Neuron (in vitro differentiated cells): ENCODE data around the gene RUNX2.
A peak's percentile ranks its signal among the peaks of the same experiment; 100 is the strongest.
"Not testable (repeated sequence)": the region's sequence is repeated elsewhere in the genome, so short reads cannot be mapped to it uniquely, and the experiment has no call there.

Source experiments
- H2AFZ ChIP-seq: one replicate; pipeline ENCODE4 v1.6.1; 2013; ENCODE audit warnings: low read depth, mild to moderate bottlenecking, inconsistent platforms, low read length, moderate library complexity
- H3K27me3 ChIP-seq: one replicate; pipeline ENCODE4 v1.6.1; 2013; ENCODE audit warnings: low read length; ENCODE audit not compliant: insufficient read depth
- H3K36me3 ChIP-seq: one replicate; pipeline ENCODE4 v1.6.1; 2013; ENCODE audit warnings: low read length; ENCODE audit not compliant: insufficient read depth
- H3K4me1 ChIP-seq: one replicate; pipeline ENCODE4 v1.6.1; 2013; ENCODE audit warnings: low read length; ENCODE audit not compliant: insufficient read depth
- H3K4me3 ChIP-seq: 2 replicates; pipeline ENCODE4 v1.5.1; 2013; ENCODE audit warnings: mild to moderate bottlenecking, low read length, moderate library complexity
- H3K9me3 ChIP-seq: one replicate; pipeline ENCODE4 v1.6.1; 2013; ENCODE audit warnings: low read length

Gene RUNX2

DNA sequence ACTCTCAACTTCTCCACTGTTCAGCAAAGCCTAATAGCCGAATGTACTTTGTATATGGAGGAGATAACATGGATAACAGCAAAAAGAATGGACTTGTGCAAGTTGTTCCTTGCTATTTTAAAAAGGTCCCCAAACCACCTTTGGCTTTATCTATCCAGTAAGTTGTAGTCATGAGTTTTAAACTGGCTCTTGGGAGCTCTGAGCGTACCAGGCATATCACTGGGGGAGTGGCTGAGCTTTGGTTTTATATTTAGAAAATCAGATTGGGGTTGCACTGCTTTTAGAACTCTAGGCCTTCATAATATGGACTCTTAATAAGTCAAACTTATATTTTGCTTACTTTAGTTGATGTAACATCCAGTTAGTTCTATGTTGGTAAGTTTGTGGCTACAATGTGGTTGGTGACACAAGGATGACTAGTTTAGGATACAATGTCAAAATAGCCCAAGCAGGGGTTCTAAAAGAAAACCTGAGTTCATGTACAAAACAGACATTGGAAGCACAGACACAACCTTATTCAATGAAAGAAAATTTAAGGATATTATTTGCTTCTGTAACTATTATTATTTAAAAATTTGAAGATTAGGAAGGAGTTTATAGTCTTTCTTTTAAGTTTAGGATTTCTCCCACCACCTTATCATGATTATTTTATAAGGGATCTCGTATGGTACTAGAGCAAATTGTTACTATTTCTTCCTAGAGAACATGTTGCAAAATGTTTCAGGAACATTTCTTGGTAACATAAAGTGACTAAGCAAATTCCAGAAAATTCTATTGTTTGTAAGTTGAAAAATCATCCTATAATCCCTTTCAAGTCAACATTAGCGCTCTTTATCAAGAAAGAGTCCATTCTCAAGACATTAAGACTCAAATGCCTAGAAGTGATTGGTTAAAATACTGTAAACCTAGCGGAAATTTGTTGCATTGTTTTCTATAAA, 215.4 kb downstream of the RUNX2 start:
- Histone ChIP-seq H3K9me3 (no peaks in the 10 kb centered on the region), H2AFZ (no peak overlapping the region), H3K27me3 (no peaks in the 10 kb centered on the region), H3K36me3 (no peaks in the 10 kb centered on the region), H3K4me1 (peaks cover 3% of the 10 kb centered on the region), H3K4me3 (no peak overlapping the region)

DNA sequence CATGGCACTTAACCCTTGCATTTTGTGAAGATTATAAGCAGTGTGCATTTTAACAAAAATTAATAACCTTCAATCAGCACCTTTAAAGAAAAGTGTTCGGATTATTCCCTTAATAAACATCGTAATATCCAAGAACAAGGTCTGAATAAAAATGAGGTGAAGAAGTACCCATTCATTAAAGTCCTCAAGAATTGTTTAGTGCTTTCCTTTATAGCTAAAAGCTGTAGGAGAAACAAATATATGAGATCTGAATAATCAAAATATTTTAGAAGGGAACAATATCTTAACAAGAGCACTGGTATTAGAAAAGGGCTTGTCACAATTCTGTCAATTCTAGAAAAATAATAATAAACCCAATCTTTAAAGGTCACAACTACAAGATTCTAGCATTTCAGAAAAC, 217.3 kb downstream of the RUNX2 start:
- Histone ChIP-seq H3K9me3 (no peaks in the 10 kb centered on the region), H3K4me3 (no peak overlapping the region), H3K36me3 (no peaks in the 10 kb centered on the region), H3K4me1 (peaks cover 3% of the 10 kb centered on the region), H2AFZ (no peak overlapping the region), H3K27me3 (no peaks in the 10 kb centered on the region)

DNA sequence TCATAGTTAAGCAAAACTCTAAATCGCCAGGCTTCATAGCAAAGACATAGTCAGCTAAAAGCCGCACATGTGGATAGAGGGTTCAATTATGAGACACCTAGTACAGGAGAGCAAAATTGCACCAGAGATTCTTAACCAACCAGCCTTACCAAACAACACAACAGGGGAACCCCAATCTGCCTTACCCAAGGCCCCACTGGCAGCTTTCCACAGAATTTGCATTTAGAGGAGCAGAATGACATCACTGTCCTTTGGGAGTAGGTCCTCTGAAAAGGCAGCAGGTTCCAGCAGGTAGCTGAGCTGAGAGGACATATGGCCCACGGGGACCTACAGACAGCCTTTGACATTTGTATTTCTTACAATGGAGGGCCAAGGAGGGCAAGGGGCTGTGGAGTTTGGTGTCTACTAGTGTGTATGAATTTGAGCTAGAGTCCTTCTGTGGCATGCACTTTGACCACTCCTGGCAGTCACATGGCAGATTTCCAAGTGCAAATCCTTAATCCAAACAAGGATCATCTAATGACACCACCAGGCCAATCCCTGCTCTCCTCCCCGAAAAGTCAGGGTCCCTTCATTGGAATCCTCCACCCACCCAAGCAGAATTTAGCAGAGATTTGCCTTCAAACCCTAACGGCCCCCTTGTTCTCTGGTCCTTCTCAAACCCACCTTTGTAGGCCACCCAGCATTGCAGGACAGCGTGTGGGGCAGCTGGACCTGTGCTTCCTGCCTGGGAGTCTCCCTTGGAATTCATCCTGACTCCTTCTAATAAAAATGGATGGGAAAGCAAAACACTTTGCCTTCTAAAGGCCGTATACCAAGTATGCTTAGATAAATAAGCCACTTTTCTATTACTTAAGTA, 220.8 kb downstream of the RUNX2 start:
- no peaks in the 10 kb centered on the region for H3K27me3 ChIP-seq
- H3K4me1 ChIP-seq: no peaks in the 10 kb centered on the region
- H2AFZ ChIP-seq: no peak overlapping the region
- no peak overlapping the region for H3K4me3 ChIP-seq
- H3K9me3 ChIP-seq: no peaks in the 10 kb centered on the region
- H3K36me3 ChIP-seq: no peaks in the 10 kb centered on the region

DNA sequence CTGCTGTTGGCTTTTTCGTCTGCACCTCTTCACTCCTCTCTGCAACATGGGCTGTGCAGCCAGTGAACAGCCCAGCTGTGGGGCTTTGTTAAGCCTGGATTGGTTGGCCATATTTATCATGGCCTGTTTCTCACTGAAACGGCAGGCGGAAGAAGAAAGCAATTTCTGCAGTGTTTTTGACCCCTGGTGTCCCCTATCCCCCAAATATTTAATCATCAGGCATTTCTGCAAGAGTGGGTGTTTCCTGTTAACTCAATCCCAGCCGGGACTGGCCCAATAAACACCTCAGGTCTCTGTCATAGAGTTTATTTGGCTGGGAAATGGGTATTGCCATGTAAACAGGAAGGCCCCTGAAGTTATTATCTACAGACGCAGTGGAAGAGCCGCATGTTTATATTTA, 224.4 kb downstream of the RUNX2 start:
- Histone ChIP-seq H2AFZ (no peak overlapping the region), H3K27me3 (no peaks in the 10 kb centered on the region), H3K9me3 (no peaks in the 10 kb centered on the region), H3K4me1 (peaks cover 8% of the 10 kb centered on the region), H3K36me3 (no peaks in the 10 kb centered on the region), H3K4me3 (no peak overlapping the region)

DNA sequence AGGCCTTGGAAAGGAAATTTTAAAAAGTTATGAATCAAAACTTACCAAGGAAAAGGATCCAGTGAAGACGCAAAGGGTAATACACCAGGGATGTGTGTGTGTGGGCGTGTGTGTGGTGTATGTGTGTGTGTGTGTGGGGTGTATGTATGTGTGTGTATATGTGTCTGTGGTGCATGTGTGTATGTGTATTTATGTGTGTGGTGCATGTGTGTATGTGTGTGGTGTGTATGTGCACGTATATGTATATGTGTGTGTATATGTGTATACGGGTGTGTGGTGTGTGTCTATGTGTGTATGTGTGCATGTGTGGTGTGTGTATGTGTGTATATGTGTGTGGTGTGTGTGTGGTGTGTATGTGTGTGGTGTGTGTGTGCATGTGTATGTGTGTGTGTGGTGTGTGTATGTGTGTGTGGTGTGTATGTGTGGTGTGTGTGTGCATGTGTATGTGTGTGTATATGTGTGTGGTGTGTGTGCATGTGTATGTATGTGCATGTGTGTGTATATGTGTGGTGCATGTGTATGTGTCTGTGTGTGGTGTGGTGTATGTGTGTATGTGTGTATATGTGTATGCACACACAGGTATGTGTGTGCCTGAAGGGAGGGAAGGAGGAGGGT, 225.7 kb downstream of the RUNX2 start:
- Histone ChIP-seq H3K27me3 (no peaks in the 10 kb centered on the region), H3K9me3 (no peaks in the 10 kb centered on the region), H3K4me1 (peaks cover 8% of the 10 kb centered on the region), H3K36me3 (no peaks in the 10 kb centered on the region), H2AFZ (no peak overlapping the region), H3K4me3 (no peak overlapping the region)

DNA sequence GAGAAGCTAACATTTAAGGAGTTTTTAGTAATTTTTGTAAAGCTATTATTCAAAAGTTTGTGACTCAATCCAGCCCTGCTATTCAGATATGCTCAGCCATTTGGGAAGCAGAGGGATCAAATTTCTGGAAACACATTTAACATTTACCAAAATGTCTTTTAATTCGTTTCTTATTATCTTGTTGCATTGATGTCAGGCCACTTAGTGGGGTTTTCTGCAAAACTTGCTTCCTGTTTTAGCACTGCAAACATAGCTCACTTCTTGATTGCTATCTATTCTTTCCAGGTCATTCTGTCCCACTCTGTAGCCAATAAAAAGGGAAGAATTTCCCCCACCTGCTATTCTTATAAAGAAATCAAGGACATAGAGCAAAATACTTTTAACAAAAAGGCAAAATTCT, 226.5 kb downstream of the RUNX2 start:
- H3K36me3 ChIP-seq: no peaks in the 10 kb centered on the region
- H3K27me3 ChIP-seq: no peaks in the 10 kb centered on the region
- no peak overlapping the region for H2AFZ ChIP-seq
- H3K9me3 ChIP-seq: no peaks in the 10 kb centered on the region
- peaks cover 8% of the 10 kb centered on the region for H3K4me1 ChIP-seq
- H3K4me3 ChIP-seq: no peak overlapping the region

DNA sequence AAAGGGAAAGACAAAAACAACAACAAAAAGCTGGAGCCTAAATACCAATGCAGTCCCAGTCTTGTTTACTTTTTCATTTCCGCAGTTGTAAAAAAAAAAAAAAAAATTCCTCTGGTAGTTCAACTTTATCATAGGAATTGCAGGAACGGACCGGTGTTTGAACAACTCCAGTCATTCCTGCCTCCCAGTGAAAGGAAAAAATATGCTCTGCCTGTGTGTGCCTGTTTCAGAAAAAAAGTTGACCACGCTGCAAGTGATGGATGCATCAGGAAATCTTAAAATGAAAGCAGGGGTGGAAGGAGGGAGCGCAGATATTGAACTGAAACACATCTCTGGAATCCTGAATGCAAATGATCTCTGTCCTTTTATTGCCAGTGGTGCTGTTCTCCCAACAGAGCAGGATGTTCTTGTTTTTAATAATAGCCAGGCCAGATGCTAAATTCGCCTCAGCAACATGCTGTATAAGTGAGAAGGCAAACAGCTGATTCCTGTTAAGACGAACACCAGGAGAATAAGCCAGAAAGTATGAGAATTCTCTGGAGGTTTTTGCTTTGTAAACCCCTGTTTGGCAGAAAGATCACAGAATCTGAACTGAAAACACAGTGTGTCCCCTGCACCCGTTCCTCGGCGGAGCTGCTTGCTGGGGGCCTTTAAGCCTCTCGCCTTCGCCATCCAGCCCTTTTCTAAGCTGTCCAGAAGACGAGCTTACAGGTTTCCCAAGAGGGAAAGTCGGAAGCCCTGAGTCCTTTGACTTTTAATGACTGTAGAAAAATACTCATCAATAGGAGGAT, 228.0 kb downstream of the RUNX2 start:
- Histone ChIP-seq H3K36me3 (no peaks in the 10 kb centered on the region), H3K4me3 (no peak overlapping the region), H3K27me3 (no peaks in the 10 kb centered on the region), H3K4me1 (peaks cover 8% of the 10 kb centered on the region), H2AFZ (peak overlapping the region; percentile 30), H3K9me3 (no peaks in the 10 kb centered on the region)

DNA sequence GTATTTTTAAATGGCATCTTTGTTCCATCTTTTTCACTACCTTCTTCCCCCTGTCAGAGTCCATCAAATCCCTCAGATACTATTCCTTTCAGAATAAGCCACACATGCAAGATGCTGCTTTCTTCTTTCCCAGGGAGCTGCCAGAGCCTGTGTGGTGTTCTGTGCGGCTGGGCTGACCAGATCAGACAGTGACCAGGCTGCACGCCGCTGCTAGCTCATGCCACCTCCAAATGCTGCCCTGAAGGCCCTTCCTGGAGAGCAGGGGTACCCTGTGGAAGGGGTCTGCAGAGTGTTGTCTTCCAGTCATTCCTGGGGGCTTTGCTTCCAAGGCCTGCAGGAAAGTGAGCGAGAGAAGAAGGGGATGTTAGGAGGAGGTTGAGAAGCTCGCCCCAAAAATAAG, 228.7 kb downstream of the RUNX2 start:
- Histone ChIP-seq H3K27me3 (no peaks in the 10 kb centered on the region), H3K36me3 (no peaks in the 10 kb centered on the region), H3K4me3 (no peak overlapping the region), H2AFZ (peak overlapping the region; percentile 30), H3K4me1 (peaks cover 8% of the 10 kb centered on the region), H3K9me3 (no peaks in the 10 kb centered on the region)

DNA sequence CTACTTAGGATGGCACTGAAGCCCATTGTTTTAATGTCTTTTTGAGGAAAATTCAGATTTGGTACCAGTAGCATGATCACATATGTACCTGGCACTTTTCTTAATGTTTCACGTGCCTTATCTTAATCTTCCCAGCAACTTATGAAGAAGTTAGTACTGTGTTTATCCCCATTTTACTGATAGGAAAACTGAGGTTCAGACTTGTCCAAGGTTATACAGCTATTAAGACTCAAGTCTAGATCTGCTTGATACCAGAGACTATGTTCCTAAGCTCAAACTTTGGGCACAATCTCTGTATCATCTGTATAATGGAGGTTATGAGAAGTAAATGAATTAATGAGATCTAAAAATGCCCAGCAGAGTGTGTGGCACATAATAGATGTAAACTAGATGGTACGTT, 229.3 kb downstream of the RUNX2 start:
- Histone ChIP-seq H3K4me1 (peaks cover 8% of the 10 kb centered on the region), H3K4me3 (no peak overlapping the region), H3K36me3 (no peaks in the 10 kb centered on the region), H3K9me3 (no peaks in the 10 kb centered on the region), H2AFZ (no peak overlapping the region), H3K27me3 (no peaks in the 10 kb centered on the region)

DNA sequence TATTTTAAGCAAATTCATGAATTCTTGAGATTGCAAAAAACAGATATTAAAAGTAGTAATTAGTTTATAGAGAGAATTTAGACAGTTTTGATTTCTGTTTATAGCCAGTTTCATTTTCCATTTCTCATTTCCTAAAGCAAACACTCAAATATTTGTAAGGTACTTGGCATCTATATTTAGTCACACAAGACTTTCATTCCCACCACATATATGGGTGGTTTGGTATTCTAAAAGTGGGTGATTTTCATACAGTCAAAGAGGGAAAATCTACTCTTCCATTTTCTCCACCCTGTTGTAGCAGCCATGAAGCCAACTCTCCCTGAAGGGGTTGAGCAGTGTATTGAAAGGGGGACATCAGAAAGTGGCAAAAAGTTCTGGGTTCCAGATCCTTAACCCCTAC, 230.7 kb downstream of the RUNX2 start:
- Histone ChIP-seq H3K4me3 (no peak overlapping the region), H3K4me1 (peaks cover 8% of the 10 kb centered on the region), H3K27me3 (no peaks in the 10 kb centered on the region), H3K36me3 (no peaks in the 10 kb centered on the region), H3K9me3 (no peaks in the 10 kb centered on the region), H2AFZ (no peak overlapping the region)

DNA sequence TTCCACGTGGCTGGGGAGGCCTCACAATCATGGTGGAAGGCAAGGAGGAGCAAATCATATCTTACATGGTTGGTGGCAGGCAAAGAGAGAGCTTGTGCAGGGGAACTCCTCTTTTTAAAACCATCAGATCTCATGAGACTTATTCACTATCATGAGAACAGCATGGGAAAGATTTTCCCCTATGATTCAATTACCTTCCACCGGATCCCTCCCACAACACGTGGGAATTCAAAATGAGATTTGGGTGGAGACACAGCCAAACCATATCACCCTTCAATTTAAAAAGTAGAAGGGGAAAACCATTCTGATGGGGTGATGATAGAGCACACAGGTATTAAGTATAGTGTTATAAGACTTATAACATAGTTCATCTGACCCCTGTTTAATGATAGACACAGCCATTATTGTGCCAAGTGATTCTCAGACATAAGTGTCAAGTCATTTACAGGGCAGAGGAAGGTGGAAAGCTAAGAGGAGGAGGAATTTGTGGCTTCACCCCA, 232.2 kb downstream of the RUNX2 start:
- H3K27me3 ChIP-seq, H3K4me3 ChIP-seq, H2AFZ ChIP-seq, H3K4me1 ChIP-seq, H3K36me3 ChIP-seq, H3K9me3 ChIP-seq: not testable (repeated sequence)

DNA sequence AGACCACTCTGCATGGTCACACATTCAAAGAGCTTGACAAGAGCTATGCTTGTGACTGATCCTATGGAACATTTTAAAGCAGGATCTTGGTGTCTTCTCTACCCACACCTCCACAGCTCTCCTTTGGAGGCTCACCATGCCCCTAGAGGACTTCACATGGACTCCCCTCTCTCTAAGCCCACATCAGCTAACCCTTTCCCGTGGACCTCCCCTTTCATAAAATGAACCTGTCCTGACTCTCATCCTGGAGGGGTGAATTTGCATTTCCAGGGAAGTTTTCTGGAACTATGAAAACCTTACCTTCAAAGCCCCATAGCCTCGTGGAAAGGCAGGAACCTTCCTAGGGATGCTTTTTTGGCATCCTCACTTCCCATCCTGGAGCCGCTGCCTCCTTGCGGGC, 234.0 kb downstream of the RUNX2 start:
- H3K27me3 ChIP-seq: no peaks in the 10 kb centered on the region
- H3K4me1 ChIP-seq: peaks cover 7% of the 10 kb centered on the region
- no peaks in the 10 kb centered on the region for H3K9me3 ChIP-seq
- H3K36me3 ChIP-seq: no peaks in the 10 kb centered on the region
- H2AFZ ChIP-seq: no peak overlapping the region
- H3K4me3 ChIP-seq: no peak overlapping the region
